ENCODE results near the gene TMEM161A.

GRCh38 chr19:19157808-19158207, 19.5 kb upstream of the TMEM161A start:
- TF ChIP-seq CTCF (IDR thresholded peaks at IDR 0.05) (no peak), POLR2A (IDR thresholded peaks at IDR 0.05) (no peak), POLR2AphosphoS5 (IDR thresholded peaks at IDR 0.05; ENCODE audit: insufficient read depth in 1 of 2, low read depth in 1 of 2) (no peak)
